ENCODE measurements around the gene AXDND1. TPM values are rescaled to one million over a fixed set of nuclear protein-coding genes. Genes with fewer than 3 reads are reported as not detected.
"Not testable (repeated sequence)": the region's sequence is repeated elsewhere in the genome, so short reads cannot be mapped to it uniquely, and the experiment has no call there.

AXDND1 gene
- total RNA-seq, 2 experiments from 2014 or later = 0.40 to 0.42 TPM

GRCh38 chr1:179385510-179385909 is 19.7 kb downstream of the AXDND1 start:
- no peak overlapping the region for H3K27ac Mint-ChIP-seq
- no peaks in the 10 kb centered on the region for H3K27me3 Mint-ChIP-seq
- H3K9me3 Mint-ChIP-seq = no peaks in the 10 kb centered on the region
- POLR2A ChIA-PET = no interaction called here
- DNase-seq = no peak
- H3K4me1 Mint-ChIP-seq = no peaks in the 10 kb centered on the region
- H3K36me3 Mint-ChIP-seq (ENCODE audit: low read depth) = no peaks in the 10 kb centered on the region
- CTCF ChIA-PET = no interaction called here
- H3K4me3 Mint-ChIP-seq = no peak overlapping the region

GRCh38 chr1:179393721-179394120 is 27.9 kb downstream of the AXDND1 start:
- no peak for DNase-seq
- Mint-ChIP-seq H3K27me3 (no peaks in the 10 kb centered on the region), H3K36me3 (ENCODE audit: low read depth) (no peaks in the 10 kb centered on the region), H3K4me3 (no peak overlapping the region), H3K27ac (no peak overlapping the region), H3K4me1 (no peaks in the 10 kb centered on the region), H3K9me3 (peaks cover 19% of the 10 kb centered on the region)
- ChIA-PET CTCF (no interaction called here), POLR2A (no interaction called here)

DNA sequence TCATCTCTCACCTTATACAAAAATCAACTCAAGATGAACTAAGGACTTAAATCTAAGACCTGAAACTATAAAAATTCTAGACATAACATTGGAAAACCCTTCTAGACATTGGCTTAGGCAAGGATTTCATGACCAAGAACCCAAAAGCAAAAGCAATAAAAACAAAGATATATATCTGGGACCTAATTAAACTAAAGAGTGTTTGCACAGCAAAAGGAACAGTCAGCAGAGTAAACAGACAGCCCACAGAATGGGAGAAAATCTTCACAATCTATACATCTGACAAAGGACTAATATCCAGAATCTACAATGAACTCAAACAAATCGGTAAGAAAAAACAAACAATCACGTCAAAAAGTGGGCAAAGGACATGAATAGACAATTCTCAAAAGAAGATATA is 33.6 kb downstream of the AXDND1 start:
- POLR2A ChIA-PET; H3K9me3 Mint-ChIP-seq; H3K4me1 Mint-ChIP-seq; CTCF ChIA-PET; H3K27me3 Mint-ChIP-seq; H3K27ac Mint-ChIP-seq; DNase-seq; H3K4me3 Mint-ChIP-seq; H3K36me3 Mint-ChIP-seq (ENCODE audit: low read depth): not testable (repeated sequence)

- H3K4me3 Mint-ChIP-seq; H3K27ac Mint-ChIP-seq; H3K36me3 Mint-ChIP-seq (ENCODE audit: low read depth); H3K27me3 Mint-ChIP-seq; H3K9me3 Mint-ChIP-seq; DNase-seq; H3K4me1 Mint-ChIP-seq; POLR2A ChIA-PET; CTCF ChIA-PET: not testable (repeated sequence)
Observed at GRCh38 chr1:179417760-179418159, 52.0 kb downstream of the AXDND1 start.

- DNase-seq; H3K4me3 Mint-ChIP-seq; H3K36me3 Mint-ChIP-seq (ENCODE audit: low read depth); POLR2A ChIA-PET; CTCF ChIA-PET; H3K9me3 Mint-ChIP-seq; H3K4me1 Mint-ChIP-seq; H3K27ac Mint-ChIP-seq; H3K27me3 Mint-ChIP-seq: not testable (repeated sequence)
Observed at GRCh38 chr1:179418706-179419105, 52.9 kb downstream of the AXDND1 start.

- Mint-ChIP-seq H3K27ac (no peak overlapping the region), H3K27me3 (no peaks in the 10 kb centered on the region), H3K4me3 (no peak overlapping the region), H3K36me3 (ENCODE audit: low read depth) (no peaks in the 10 kb centered on the region), H3K9me3 (peaks cover 12% of the 10 kb centered on the region), H3K4me1 (no peaks in the 10 kb centered on the region)
- DNase-seq = no peak
- ChIA-PET POLR2A (no interaction called here), CTCF (no interaction called here)
Observed at GRCh38 chr1:179424610-179425009, 58.8 kb downstream of the AXDND1 start.

- CTCF ChIA-PET = interaction anchor here (0.6 kb wide), 1 partner anchor 15 kb away, joined by 5 read pairs; no protein-coding TSS in a partner anchor
Observed at GRCh38 chr1:179425186-179425585, 59.4 kb downstream of the AXDND1 start.

DNA sequence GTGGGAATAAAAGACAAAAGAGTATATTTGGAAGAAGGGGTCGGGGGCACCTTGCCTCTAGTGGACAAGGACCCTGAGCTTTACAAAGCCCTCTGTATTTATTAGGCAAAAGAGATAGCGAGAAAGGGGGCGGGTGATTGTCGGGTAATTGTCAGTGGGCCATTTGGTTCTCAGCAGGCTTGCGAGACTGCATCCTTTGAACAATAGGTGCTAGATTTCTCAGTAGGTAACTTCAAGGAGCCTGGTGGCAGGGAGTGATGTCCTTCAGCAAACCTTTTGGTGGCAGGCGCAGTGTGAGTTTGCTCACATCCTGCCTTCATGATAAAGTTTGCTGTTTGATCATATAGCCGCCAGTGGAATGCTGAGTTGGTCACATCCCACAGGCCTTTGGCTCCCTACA is 71.4 kb downstream of the AXDND1 start:
- no peak overlapping the region for H3K4me3 Mint-ChIP-seq
- DNase-seq = no peak
- no peaks in the 10 kb centered on the region for H3K4me1 Mint-ChIP-seq
- peaks cover 2% of the 10 kb centered on the region for H3K27me3 Mint-ChIP-seq
- ChIA-PET POLR2A (no interaction called here), CTCF (no interaction called here)
- no peaks in the 10 kb centered on the region for H3K9me3 Mint-ChIP-seq
- H3K27ac Mint-ChIP-seq = no peak overlapping the region
- no peaks in the 10 kb centered on the region for H3K36me3 Mint-ChIP-seq (ENCODE audit: low read depth)

More at GRCh38 chr1:179425186-179425585, 59.4 kb downstream of the AXDND1 start:
- H3K9me3 Mint-ChIP-seq = peaks cover 12% of the 10 kb centered on the region
- H3K4me3 Mint-ChIP-seq = no peak overlapping the region
- no peaks in the 10 kb centered on the region for H3K27me3 Mint-ChIP-seq
- H3K27ac Mint-ChIP-seq = no peak overlapping the region
- no peaks in the 10 kb centered on the region for H3K36me3 Mint-ChIP-seq (ENCODE audit: low read depth)
- POLR2A ChIA-PET = no interaction called here
- H3K4me1 Mint-ChIP-seq = no peaks in the 10 kb centered on the region
- no peak for DNase-seq

GRCh38 chr1:179439646-179440045 is 73.9 kb downstream of the AXDND1 start:
- H3K4me1 Mint-ChIP-seq; POLR2A ChIA-PET; H3K27ac Mint-ChIP-seq; H3K4me3 Mint-ChIP-seq; H3K36me3 Mint-ChIP-seq (ENCODE audit: low read depth); H3K27me3 Mint-ChIP-seq; H3K9me3 Mint-ChIP-seq; DNase-seq: not testable (repeated sequence)
- CTCF ChIA-PET = interaction anchor here (0.9 kb wide), 1 partner anchor 14 kb away, joined by 5 read pairs; no protein-coding TSS in a partner anchor

GRCh38 chr1:179440301-179440700 is 74.5 kb downstream of the AXDND1 start:
- H3K27ac Mint-ChIP-seq; H3K9me3 Mint-ChIP-seq; H3K4me1 Mint-ChIP-seq; H3K36me3 Mint-ChIP-seq (ENCODE audit: low read depth); DNase-seq; POLR2A ChIA-PET; H3K27me3 Mint-ChIP-seq; H3K4me3 Mint-ChIP-seq: not testable (repeated sequence)
- CTCF ChIA-PET = interaction anchor here (0.9 kb wide), 1 partner anchor 15 kb away, joined by 5 read pairs; no protein-coding TSS in a partner anchor

- ChIA-PET POLR2A (no interaction called here), CTCF (no interaction called here)
- Mint-ChIP-seq H3K36me3 (ENCODE audit: low read depth) (no peaks in the 10 kb centered on the region), H3K27me3 (peaks cover 5% of the 10 kb centered on the region), H3K4me1 (no peaks in the 10 kb centered on the region), H3K27ac (no peak overlapping the region), H3K4me3 (no peak overlapping the region), H3K9me3 (no peaks in the 10 kb centered on the region)
- DNase-seq = no peak
Observed at GRCh38 chr1:179440971-179441370, 75.2 kb downstream of the AXDND1 start.

DNA sequence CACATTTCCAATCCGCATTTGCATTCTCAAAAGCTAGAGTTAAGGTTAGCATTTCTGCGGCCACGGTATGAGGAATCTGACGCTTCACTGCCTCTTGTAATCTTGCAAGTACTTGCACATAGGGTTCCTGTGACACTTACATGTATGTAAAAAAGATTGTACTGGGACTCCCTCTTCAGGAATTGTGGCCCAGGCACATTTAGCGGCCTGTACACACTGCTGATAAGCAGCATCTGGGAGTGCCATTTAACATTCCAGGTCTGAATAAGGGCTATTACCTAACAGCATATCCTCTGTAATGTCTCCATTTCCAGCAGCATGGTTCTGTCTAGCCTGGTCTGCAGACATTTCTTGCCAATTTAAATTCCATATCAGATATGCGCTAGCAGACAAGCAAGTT is 75.7 kb downstream of the AXDND1 start:
- no peak overlapping the region for H3K27ac Mint-ChIP-seq
- H3K4me3 Mint-ChIP-seq = no peak overlapping the region
- H3K4me1 Mint-ChIP-seq = no peaks in the 10 kb centered on the region
- CTCF ChIA-PET = no interaction called here
- peaks cover 3% of the 10 kb centered on the region for H3K27me3 Mint-ChIP-seq
- no peaks in the 10 kb centered on the region for H3K36me3 Mint-ChIP-seq (ENCODE audit: low read depth)
- DNase-seq = no peak
- POLR2A ChIA-PET = no interaction called here
- H3K9me3 Mint-ChIP-seq = no peaks in the 10 kb centered on the region

- H3K27me3 Mint-ChIP-seq; H3K27ac Mint-ChIP-seq; POLR2A ChIA-PET; DNase-seq; H3K36me3 Mint-ChIP-seq (ENCODE audit: low read depth); CTCF ChIA-PET; H3K9me3 Mint-ChIP-seq; H3K4me3 Mint-ChIP-seq; H3K4me1 Mint-ChIP-seq: not testable (repeated sequence)
Observed at GRCh38 chr1:179442846-179443245, 77.1 kb downstream of the AXDND1 start.

DNA sequence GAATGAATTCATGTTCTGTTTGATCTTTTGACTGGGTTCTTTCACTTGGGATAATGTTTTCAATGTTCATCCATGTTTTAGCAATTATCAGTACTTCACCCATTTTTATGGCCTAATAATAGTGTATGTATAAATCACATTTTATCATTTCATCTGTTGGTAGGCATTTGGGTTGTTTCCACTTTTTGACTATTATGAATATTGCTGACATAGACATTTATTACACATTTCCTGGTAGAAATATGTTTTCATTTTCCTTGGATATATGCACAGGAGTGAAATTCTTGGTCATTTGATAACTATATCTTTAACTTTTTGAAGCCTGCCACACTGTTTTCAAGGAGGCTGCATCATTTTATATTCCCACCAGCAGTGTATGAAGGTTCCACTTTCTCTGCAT is 79.8 kb downstream of the AXDND1 start:
- Mint-ChIP-seq H3K36me3 (ENCODE audit: low read depth) (no peaks in the 10 kb centered on the region), H3K4me3 (no peak overlapping the region), H3K27ac (no peak overlapping the region), H3K27me3 (peaks cover 3% of the 10 kb centered on the region), H3K4me1 (no peaks in the 10 kb centered on the region), H3K9me3 (no peaks in the 10 kb centered on the region)
- CTCF ChIA-PET = no interaction called here
- DNase-seq = no peak
- POLR2A ChIA-PET = no interaction called here

Data from activated CD4-positive, alpha-beta T cell treated with anti-CD3 and anti-CD28 coated beads, Interleukin-2, amount 10 ng/mL, durations not matched to agents 7 days and 5 days (primary cell).